Measurements from ENCODE around the gene NUP188.

NUP188 gene

GRCh38 chr9:129007766-129008468 is 60.4 kb downstream of the NUP188 start:
- DNase-seq (ENCODE audit: low read depth), result no peak
- TF ChIP-seq CTCF (IDR thresholded peaks at IDR 0.05; ENCODE audit: low read depth, low read length, missing control alignments), result no peak
- no peak overlapping the region for H3K4me3 ChIP-seq (ENCODE audit: low read depth, low read length)

GRCh38 chr9:129008469-129008965 is 61.0 kb downstream of the NUP188 start:
- no peak overlapping the region for H3K4me3 ChIP-seq (ENCODE audit: low read depth, low read length)
- DNase-seq (ENCODE audit: low read depth), result no peak
- no peak for TF ChIP-seq CTCF (IDR thresholded peaks at IDR 0.05; ENCODE audit: low read depth, low read length, missing control alignments)

- TF ChIP-seq CTCF (IDR thresholded peaks at IDR 0.05; ENCODE audit: low read depth, low read length, missing control alignments), result no peak
- H3K4me3 ChIP-seq (ENCODE audit: low read depth, low read length), result no peak overlapping the region
- no peak for DNase-seq (ENCODE audit: low read depth)
These were observed 61.6 kb downstream of the NUP188 start for GRCh38 chr9:129008986-129009583.

- no peak for DNase-seq (ENCODE audit: low read depth)
- H3K4me3 ChIP-seq (ENCODE audit: low read depth, low read length), result no peak overlapping the region
- TF ChIP-seq CTCF (IDR thresholded peaks at IDR 0.05; ENCODE audit: low read depth, low read length, missing control alignments), result no peak
These were observed 62.2 kb downstream of the NUP188 start for GRCh38 chr9:129009584-129010141.

- no peak for TF ChIP-seq CTCF (IDR thresholded peaks at IDR 0.05; ENCODE audit: low read depth, low read length, missing control alignments)
- H3K4me3 ChIP-seq (ENCODE audit: low read depth, low read length), result no peak overlapping the region
- no peak for DNase-seq (ENCODE audit: low read depth)
These were observed 62.9 kb downstream of the NUP188 start for GRCh38 chr9:129010267-129010975.

- TF ChIP-seq CTCF (IDR thresholded peaks at IDR 0.05; ENCODE audit: low read depth, low read length, missing control alignments), result no peak
- no peak for DNase-seq (ENCODE audit: low read depth)
- no peak overlapping the region for H3K4me3 ChIP-seq (ENCODE audit: low read depth, low read length)
These were observed 63.7 kb downstream of the NUP188 start for GRCh38 chr9:129011170-129011569.
